Limb (tissue), 2 donors: ENCODE data around the gene LASP1NB.
"Not testable (repeated sequence)": the region's sequence is repeated elsewhere in the genome, so short reads cannot be mapped to it uniquely, and the experiment has no call there.

Source experiments
- DNase-seq, 2 donors: peaks; one replicate each; pipeline ENCODE4 v3.0.0-alpha.2; 2016; ENCODE audit errors: extremely low spot score in 2 of 2

LASP1NB gene

DNA sequence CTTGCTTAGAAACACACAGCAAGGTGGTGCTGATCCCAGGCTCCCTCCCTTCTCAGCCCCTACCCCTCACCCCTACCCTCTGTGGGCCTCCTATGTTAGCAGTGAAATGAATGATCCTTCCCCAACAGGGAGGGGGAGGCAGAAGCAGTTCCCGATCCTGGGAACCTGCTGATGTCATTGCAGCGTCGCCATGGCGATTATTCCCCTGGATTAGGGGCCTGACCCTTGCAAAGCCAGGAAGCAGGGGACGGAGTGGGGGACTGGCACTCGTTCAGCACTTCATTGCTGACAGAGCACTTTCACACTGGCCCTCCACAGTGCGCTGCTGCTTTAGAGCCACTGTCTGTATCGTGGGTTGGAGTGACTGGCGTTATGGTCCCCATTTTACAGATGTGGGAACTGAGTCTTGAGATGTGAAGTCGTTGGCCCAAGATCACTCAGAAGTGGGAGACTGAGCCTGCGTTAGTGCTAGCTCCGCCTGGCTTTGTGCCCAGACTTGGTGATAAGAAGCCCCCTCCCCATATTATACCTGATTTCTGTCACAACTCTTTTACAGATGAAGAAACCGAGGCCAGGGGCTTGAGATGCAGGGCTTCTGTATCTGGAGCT is 29.0 kb upstream of the LASP1NB start:
- no peak for DNase-seq

DNA sequence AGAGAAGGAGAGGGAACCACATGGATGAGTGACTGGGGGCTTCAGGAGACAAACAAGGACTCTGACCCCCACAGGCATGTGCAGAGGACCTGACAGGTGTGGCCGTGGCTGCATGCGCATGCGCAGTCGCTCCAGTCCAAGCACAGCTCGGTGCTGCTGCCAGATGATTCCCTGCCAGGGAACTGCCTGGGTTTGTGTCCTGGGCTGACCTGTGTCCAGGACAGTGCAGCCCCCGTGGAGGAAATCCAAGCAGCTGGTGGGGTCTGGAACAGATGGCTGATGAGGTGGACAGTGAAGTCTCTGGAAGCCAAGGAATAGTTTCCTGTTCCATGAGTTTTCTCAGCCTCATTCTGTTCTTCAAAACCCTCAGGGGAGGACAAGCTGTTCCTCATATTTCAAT is 28.2 kb upstream of the LASP1NB start:
- no peak for DNase-seq

DNA sequence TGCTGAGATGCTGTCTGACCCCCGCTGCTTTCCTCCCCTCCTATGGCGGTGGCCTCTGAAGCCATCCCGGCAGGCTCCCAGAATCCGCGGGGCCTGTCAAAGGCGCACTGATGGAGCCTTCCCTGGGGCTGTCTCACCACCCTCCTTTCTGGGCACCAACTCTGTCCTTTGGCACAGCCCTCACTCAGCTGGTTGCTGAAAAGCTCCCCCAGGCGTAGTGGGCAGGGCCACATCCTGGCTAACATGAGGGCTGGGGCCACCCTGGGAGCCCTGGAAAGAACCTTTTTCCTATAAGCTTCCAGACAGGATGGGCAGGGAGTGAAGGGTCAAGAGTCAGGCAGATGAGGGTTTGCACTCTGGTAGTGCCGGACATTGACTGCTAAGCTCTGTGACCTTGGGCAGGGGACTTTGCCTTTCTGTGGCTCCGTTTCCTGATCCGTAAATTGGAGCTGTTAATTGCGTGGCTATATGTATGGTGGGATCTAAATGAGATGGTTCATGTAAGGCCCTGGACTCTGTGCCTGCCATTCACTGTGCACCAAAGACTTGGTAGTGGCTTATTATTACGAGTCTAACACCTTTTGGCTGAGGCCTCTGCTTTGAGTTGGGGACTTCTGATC is 27.6 kb upstream of the LASP1NB start:
- DNase-seq, result no peak

DNA sequence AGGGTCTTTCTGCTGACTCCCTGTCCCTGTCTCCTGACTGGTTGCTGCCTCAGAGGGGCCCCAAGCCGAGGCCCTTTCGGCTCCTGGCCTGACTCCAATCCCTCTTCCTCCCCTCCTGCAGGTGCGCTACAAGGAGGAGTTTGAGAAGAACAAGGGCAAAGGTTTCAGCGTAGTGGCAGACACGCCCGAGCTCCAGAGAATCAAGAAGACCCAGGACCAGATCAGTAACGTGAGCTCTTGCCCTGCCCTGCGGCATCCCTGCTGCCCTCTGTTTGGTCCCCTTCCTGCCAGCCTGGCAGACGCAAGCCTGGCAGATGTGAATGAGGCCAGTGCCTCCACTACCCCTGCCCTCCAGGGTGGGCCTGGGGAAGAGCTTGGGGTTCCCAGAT is 27.1 kb upstream of the LASP1NB start:
- no peak for DNase-seq

DNA sequence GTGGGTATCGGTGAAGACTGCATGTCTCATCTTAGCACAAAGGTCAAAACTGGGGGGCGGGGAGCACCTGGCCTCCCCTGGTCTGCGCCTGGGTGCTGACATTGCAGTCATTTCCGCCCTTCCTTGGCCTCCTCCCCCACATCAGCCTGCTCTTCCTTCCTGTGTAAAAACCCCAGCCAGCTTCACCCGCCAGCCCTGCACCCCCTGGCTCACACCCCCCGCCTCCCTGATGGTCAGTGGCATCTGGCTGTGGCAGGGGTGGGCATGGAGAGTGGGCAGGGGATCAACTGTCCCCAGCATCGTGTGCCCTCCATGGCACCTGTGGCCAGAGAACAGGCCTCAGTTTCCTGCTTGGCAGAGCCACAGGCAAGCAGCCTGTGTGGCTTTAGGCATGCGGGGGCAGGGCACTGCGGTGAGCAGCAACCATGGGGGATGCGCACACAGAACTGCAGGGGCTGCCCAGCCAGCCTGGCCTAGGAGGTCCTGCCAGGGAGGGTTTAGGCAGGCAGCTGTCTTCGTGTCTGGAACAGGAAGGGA is 26.5 kb upstream of the LASP1NB start:
- DNase-seq, result no peak

DNA sequence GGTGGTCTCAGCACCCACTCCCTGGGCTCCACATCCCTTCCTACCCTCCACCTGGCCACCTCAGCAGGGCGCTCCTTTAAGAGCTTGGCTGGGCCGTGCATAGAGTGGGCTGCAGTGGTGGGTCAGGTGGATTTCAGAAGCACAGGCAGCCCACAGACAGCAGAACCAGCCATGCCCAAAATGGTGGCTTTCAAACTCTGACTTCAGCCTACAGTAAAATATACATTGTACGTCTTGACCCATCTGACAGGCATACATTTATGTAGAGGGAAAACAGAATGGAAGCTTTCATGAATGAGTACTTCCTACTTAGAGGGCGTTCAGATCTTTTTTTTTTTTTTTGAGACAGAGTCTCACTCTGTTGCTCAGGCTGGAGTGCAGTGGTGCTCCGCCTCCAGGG is 26.0 kb upstream of the LASP1NB start:
- DNase-seq, result no peak

DNA sequence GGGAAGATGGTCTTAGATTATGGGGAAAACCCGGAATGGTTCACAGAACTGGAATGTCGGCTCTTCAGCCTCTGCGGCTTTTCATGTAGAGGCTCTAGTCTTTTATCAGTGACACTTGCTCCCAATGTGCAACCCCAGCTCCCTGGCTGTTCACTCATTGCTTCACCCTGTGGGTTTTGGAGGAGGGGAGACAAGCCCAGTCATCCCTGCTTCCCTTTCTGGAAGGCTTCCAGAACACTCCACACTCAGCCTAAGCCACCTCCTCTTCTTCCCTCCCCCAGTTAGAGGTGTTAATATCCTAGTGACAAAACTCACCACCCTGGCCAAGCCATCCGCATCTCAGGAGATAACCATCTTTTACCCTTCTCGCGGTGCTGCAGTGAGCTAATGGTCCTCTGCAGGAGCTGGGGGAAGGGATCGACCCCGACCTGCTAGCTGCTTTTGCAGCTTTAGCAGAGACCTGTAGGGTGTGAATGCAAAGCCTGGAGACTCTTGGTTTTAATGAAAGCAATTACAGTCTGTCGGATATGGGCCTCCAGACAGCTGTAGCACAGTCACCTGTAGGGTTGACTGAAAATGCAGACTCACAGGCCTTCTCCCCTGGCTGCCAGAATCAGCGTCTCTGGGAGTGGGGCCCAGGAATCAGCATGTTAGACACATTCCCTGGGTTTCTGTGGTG is 24.3 kb upstream of the LASP1NB start:
- DNase-seq, result no peak

DNA sequence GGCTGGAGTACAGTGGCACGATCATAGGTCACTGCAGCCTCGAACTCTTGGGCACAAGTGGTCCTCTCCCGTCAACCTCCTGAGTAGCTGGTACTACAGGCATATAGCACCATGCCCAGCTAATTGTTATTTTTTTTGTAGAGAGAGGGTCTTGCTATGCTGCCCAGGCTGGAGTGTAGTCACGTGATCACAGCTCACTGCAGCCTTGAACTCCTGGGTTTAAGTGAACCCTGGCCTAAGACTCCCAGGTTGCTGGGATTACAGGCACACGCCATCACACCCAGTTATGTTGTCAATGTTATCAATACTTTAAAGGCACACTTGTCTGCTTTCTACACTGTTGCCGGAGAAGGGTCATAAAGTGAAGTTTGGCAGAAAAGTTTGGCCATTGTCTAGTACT is 22.0 kb upstream of the LASP1NB start:
- no peak for DNase-seq

DNA sequence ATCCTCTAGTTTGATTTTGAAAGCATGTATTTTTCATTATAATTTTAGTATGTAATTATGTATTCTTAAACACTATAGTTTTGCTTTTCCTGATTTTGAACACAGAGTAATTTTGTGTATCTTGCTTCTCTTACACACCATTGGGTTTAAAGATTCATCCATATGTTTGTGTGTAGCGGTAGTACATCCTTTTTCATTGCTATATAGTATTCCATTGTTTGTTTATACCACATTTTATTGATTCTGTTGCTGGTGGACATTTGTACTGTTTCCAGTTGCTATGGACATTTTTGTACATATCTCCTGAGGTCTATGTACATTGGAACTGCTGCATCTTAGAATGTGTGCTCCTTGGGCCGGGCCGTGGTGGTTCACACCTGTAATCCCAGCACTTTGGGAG is 20.5 kb upstream of the LASP1NB start:
- DNase-seq, result no peak

DNA sequence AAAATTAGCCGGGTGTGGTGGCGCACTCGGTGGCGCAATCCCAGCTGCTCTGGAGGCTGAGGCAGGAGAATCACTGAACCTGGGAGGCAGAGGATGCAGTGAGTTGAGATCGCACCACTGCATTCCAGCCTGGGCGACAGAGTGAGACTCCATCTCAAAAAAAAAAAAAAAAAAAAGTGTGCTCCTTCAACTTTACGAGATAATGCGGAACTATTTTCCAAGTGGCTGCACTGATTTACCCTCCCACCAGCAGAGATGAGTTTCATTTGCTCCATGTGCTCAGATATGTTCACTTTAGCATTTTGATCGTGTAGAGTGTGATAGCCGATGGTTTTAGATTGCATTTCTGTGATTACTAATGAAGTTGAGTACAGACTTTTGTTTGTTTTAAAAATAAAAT is 20.0 kb upstream of the LASP1NB start:
- no peak for DNase-seq

DNA sequence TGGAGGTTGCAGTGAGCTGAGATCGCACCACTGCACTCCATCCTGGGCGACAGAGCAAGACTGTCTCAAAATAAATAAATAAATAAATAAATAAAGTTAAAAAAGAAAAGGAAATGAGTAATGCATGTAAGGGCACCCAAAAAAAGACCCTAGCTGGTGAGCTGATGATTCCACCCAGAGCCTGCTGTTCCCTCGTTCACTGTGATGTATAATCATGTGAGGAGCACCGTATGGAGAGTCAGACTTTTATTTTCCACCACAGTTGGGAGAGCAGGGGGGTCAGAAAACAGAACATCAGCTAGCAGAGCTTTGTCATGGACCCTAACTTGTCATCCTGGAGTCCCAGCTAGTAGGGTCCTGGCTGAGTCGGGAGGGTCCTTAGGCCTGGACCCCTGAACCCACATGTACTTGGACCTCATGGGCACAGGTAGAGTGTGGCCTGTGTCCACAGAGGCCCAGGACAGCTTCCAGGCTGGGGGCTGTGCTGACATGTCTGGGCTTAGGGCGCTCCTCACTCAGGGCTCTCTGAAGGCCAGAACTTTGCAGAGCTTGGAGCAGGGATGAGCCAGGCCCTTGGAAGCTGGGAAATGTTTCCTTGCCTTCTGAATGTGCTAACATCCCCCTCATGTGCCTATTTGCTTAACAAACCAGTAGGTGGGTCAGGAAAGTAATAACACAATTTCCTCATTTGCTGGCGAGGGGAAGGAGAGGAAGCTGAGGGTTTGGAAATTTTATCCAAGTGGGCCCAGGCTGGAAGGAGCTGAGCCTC is 18.8 kb upstream of the LASP1NB start:
- DNase-seq, result no peak

DNA sequence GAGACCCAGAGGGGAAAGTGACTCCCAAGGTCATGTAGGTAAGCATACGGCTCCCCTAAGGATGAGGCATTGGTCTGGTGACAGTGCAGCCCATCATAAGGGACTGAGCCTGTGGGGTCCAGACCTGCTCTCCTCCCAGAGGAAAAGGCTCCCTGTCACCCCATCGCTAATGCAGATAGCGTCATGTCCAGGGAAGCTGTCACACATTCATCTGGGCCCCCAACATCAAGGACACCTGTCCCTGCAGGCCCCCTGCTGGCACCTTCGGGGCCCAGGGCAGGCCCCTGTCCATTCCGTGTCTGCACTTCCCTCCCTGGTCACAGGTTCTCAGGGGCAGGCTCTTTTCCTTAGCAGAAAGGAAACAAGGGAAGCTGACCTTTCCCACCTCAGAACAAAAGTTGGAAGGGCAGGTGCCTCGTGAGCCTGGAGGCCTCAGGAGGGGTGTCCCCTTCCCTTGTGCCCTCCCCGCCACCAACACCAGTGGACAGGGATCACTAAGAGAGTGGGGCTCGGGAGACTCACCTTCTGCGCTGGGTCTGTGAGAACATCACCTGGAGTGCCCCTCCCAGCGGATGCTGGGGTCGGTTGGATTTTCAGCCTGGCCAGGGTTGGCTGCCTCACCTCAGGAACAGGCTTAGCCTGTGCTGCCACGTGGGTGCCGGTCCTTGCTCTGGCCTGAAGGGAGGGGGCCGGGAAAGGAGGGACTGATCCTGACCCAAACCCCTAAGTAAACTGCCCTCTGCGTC is 17.3 kb upstream of the LASP1NB start:
- DNase-seq, result no peak

DNA sequence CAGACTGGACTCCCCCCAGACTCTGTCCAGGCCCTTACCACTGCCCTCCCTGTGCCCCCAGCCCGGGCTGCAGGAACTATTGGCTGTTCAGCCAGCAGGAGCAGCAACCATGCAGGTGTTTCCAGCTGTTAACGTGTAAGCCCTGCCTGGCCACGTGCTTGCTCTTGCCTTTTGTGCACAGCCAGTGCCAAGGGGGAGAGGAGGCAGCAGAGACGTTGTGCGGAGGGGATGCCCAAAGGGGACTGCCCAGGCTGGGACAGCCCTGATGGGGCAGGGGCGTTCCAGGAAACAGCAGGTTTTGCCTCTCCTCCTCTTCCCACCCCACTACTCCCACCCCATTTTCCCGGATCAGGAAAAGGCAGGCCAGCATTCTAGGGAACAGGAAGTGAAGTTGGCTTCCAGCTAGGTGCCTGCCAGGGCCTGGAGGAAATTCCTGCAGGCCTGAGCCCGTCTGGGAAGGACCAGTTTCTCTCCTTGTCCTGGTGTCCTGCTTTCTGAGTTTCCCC is 16.7 kb upstream of the LASP1NB start:
- peak in 1 of 2 donors; percentile 37 for DNase-seq

DNA sequence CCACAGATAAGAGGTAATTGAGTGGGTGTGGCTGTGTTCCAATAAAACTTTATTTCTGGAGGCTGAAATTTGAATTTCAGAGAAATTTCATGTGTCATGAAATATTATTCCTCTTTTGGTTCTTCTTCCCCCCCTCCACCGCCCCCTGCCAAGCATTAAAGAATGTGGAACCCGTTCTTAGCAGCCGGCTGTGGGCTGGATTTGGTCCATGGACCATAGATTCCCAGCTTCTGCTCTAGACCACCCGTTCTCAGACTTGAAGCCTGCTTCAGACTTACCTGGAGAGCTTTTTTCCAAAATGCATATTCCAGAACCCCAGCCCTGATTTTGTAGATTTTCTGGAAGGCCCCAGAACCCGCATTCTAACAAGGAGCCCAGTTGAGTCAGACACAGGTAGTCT is 15.1 kb upstream of the LASP1NB start:
- no peak for DNase-seq

DNA sequence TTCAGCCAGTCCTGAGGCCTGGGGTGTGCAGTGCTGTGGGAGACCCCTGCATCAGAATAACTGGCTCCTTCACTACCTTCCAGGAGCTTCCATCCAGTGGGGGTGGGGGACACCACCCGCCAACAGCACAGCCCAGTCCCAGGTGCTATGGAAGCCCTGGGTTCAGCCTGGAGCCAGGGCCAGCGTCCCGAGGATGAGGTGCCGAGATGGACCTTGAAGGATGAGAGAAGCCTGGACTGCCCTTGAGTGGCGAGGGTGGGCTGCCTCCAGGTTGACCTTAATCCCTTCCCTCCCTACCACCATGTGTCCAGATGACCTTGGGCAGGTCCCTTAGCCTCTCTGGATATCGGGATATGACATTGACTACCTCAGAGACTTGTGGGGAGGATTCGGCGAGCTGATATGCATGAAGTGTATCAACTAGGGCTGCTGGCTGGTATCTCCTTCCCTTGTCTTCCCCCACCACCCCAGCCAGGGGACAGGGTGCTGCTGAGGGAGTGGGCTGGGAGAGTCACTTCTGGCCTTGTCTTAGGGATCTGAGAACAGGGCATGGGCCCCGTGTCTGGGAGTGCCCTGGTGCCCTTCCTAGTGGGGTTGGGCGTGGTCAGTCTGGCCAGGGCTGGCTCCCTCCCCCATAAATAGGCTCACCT is 14.2 kb upstream of the LASP1NB start:
- no peak for DNase-seq

DNA sequence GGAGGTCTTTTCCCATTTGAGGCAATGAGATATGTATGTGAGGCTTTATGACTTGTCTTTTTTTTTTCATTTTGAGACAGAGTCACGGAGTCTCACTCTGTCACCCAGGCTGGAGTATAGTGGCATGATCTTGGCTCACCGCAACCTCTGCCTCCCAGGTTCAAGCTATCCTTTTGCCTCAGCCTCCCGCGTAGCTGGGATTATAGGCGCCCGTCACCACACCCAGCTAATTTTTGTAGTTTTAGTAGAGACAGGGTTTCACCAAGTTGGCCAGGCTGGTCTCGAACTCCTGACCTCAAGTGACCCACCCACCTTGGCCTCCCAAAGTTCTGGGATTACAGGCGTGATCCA is 13.7 kb upstream of the LASP1NB start:
- DNase-seq, result not testable (repeated sequence)

DNA sequence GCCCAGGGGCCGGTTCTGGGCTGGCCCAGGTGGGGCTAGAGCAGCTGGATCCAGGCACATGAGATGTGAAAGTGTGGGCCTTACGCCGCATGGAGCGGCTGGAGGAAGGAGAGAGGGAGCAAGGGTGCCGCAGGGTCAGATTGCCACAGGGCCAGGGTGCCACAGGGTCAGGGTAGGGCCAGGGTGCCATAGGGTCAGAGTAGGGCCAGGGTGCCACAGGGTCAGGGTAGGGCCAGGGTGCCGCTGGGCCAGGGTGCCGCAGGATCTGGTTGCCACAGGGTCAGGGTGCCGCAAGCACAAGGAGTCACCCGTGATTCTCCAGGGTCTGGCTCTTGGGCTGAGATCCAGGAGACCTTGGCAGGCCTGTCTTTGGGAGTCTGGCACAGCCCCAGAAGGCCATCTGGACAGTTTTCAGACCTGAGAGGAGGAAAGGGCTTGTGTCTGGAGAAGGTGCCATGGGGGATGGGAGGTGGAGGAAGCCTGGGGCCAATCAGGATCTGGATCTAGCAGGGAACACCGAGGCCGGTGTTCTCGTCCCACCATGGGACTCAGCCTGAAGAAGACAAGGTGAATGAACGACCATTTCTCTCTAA is 13.1 kb upstream of the LASP1NB start:
- no peak for DNase-seq

DNA sequence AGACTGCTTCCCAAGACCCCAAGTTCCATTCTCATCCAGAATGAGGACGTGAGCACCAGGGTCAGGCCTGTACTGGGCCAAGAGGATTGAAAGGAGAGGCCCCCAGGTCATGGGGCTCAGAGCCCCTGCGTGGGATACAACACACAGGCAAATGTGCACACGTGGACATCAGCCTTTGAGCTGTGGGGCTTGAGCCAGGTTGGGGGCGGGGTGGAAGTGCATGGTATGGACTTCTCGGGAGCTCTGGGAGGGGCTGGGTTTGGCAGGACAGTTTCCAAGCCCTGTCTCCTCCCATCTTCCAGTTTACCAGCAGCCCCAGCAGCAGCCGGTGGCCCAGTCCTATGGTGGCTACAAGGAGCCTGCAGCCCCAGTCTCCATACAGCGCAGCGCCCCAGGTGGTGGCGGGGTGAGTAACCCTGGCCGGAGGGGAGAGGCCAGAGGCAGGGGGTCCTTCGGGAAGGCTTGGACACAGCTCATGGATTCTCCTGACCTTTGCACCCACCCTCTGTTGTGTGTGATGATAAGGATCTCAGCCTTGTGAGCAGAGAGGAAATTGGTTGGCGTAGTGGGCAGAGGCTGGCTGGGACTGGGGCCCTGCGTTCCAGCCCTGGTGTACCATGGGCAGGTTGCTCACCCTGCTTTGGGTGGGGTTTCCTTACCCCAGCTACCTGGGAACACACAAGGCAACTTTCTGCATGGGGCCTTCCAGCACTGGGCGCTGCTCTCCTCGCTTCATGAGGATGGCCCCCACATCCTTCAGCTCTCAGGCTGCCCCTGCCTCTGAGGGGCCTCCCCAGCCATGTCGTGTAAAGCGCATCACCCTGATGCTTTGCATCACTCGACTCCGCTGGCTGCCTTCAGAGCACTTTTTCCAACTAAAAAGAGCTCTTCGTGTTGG is 10.4 kb upstream of the LASP1NB start:
- no peak for DNase-seq

DNA sequence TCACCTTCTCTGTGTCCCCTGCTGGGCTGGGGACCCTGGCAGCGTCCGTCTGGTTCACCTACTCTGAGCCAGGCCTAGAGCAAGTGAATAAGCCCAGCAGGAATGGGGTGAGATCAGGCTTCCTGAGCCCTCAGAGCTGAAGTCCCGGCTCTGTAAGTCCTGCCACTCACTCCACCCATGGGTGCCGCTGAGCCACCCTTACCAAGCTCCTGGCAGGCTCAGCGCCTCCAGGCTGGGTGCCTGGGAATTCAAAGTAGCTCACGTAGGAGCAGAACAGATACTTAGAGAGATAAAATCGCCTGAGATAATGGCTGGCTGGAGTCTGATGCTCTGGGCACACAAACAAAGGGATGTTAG is 9.8 kb upstream of the LASP1NB start:
- no peak for DNase-seq

DNA sequence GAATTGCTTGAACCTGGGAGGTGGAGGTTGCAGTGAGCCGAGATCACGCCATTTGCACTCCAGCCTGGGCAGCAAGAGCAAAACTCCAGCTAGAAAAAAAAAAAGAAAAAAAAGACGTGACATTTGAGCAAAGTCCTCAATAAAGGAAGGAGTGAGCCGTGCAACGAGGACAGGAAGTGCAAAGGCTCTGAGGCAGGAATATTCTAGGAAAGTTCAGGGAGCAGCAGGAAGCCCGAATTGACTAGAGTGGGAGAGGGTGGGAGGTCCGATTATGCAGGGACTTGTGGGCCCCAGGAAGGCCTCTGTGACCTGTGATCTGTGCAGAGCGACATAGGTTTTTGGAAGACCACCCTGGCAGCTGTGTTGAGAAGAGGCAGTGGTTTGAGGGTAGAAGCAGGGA is 8.6 kb upstream of the LASP1NB start:
- no peak for DNase-seq
